HG02763 (cell line): ENCODE data around the gene SCNM1.
"Not testable (repeated sequence)": the region's sequence is repeated elsewhere in the genome, so short reads cannot be mapped to it uniquely, and the experiment has no call there.

Source experiments
- ATAC-seq: cut with Tn5 transposase; IDR thresholded peaks from one replicate; pipeline ENCODE4 v1.9.1; 2021; ENCODE audit warnings: mild to moderate bottlenecking, moderate library complexity; ENCODE audit not compliant: unreplicated experiment

The SCNM1 gene

GRCh38 chr1:151146412-151147131, 19.4 kb upstream of the SCNM1 start, which contains the start of gene SEMA6C:
SEMA6C (minus strand) TSS chr1:151146631; CDS start chr1:151142621, 4,010 bp downstream.
- peak; percentile 99 for ATAC-seq

- ATAC-seq, result no peak
Measured at GRCh38 chr1:151147132-151147503, 18.8 kb upstream of the SCNM1 start.

- ATAC-seq, result no peak
Measured at GRCh38 chr1:151147665-151148064, 18.3 kb upstream of the SCNM1 start.

GRCh38 chr1:151156515-151156819, 9.5 kb upstream of the SCNM1 start, which contains the start of gene TNFAIP8L2:
TNFAIP8L2 (plus strand) TSS chr1:151156649; CDS start chr1:151158698, 2,049 bp downstream.
- ATAC-seq, result peak; percentile 52

GRCh38 chr1:151157067-151157531, 8.8 kb upstream of the SCNM1 start:
- no peak for ATAC-seq

- no peak for ATAC-seq
Measured at GRCh38 chr1:151158326-151158725, 7.6 kb upstream of the SCNM1 start.

GRCh38 chr1:151158751-151159251, 7.1 kb upstream of the SCNM1 start:
- no peak for ATAC-seq

GRCh38 chr1:151159373-151159772, 6.6 kb upstream of the SCNM1 start:
- no peak for ATAC-seq

- ATAC-seq, result no peak
Measured at GRCh38 chr1:151164732-151165280, 1.1 kb upstream of the SCNM1 start.

GRCh38 chr1:151165281-151165737, 635 bp upstream of the SCNM1 start:
- ATAC-seq, result no peak

GRCh38 chr1:151166505-151166956, 587 bp downstream of the SCNM1 start:
- ATAC-seq, result no peak

- ATAC-seq, result no peak
Measured at GRCh38 chr1:151167116-151167515, 1.2 kb downstream of the SCNM1 start.

- no peak for ATAC-seq
Measured at GRCh38 chr1:151171190-151171589, 5.2 kb downstream of the SCNM1 start.

GRCh38 chr1:151175041-151175741, 9.2 kb downstream of the SCNM1 start:
- no peak for ATAC-seq

GRCh38 chr1:151175863-151176262, 9.9 kb downstream of the SCNM1 start, which contains the start of gene TMOD4:
TMOD4 (minus strand) TSS chr1:151175981; CDS start chr1:151174875, 1,106 bp downstream.
- ATAC-seq, result no peak

GRCh38 chr1:151176514-151177045, 10.6 kb downstream of the SCNM1 start:
- no peak for ATAC-seq

GRCh38 chr1:151184211-151184610, 18.3 kb downstream of the SCNM1 start:
- no peak for ATAC-seq

GRCh38 chr1:151187205-151187604, 21.3 kb downstream of the SCNM1 start:
- no peak for ATAC-seq

- ATAC-seq, result not testable (repeated sequence)
Measured at GRCh38 chr1:151188667-151189066, 22.7 kb downstream of the SCNM1 start.

- ATAC-seq, result peak; percentile 84
Measured at GRCh38 chr1:151189637-151190445, 23.9 kb downstream of the SCNM1 start, which contains the start of gene VPS72. VPS72 (minus strand) TSS chr1:151190197; CDS start chr1:151190121, 76 bp downstream.
